Left lung (tissue), 10 donors: Measurements from ENCODE around the gene RFXANK. TPM values are rescaled to one million over a fixed set of nuclear protein-coding genes. Genes with fewer than 3 reads are reported as not detected.
A peak's percentile ranks its signal among the peaks of the same experiment; 100 is the strongest.

Experiments
- ATAC-seq: fragments of 200-7000 bp; cut with Tn5 transposase; one replicate; pipeline ENCODE4 v1.9.1; 2020; ENCODE audit warnings: moderate library complexity
- DNase-seq, 4 donors: peaks; one replicate each; pipeline ENCODE4 v3.0.0-alpha.2; 2013 to 2020
- H3K27ac ChIP-seq, 2 donors: fragments of 200-600 bp; sonication (generic) in 1 of 2; one replicate each; pipeline versions ENCODE4 v1.5.0 to v1.8.0; 2020 to 2021
- H3K27me3 ChIP-seq, 2 donors: fragments of 200-600 bp; sonication (generic) in 1 of 2; one replicate each; pipeline versions ENCODE4 v1.5.0 to v1.8.0; 2020 to 2021
- H3K36me3 ChIP-seq, 2 donors: fragments of 200-600 bp; sonication (generic) in 1 of 2; one replicate each; pipeline versions ENCODE4 v1.5.0 to v1.8.0; 2020 to 2021
- H3K4me1 ChIP-seq, 2 donors: fragments of 200-600 bp; one replicate each; pipeline ENCODE4 v1.8.0; 2021
- H3K4me3 ChIP-seq, 2 donors: fragments of 200-600 bp; sonication (generic) in 1 of 2; one replicate each; pipeline versions ENCODE4 v1.5.0 to v1.8.0; 2020 to 2021; ENCODE audit warnings: mild to moderate bottlenecking in 1 of 2
- H3K9me3 ChIP-seq, 2 donors: fragments of 200-600 bp; sonication (generic) in 1 of 2; one replicate each; pipeline versions ENCODE4 v1.5.0 to v1.8.0; 2020 to 2021
- CTCF ChIP-seq, 2 donors: fragments of 200-600 bp; sonication (generic) in 1 of 2; IDR thresholded peaks; one replicate each; pipeline versions ENCODE4 v1.5.0 to v1.8.0; 2021; ENCODE audit warnings: antibody characterized with exemption in 2 of 2
- intact Hi-C, 2 donors: fragments of 100-400 bp; cut with DNase I; formaldehyde crosslinking; loops; one replicate each; pipeline versions ENCODE4 v1.11.2 to v1.14.2; 2022
- polyA plus RNA-seq, 6 donors: library from polyadenylated mRNA; unstranded; fragments of 120-200 nt; gene quantifications; one replicate each; pipeline ENCODE4 v1.2.1, GENCODE V29; 2013; ENCODE audit not compliant: insufficient read length in 6 of 6
- total RNA-seq, 2 donors: library from RNA; stranded (reverse); fragmentation: NEBNext Ultra II Directional; extraction: Animal tissue kit (Norgen Biotek cat#: 25700); gene quantifications; one replicate each; pipeline ENCODE4 v1.2.1, GENCODE V29; 2021
- donor health status: DM: no; HTN: yes; CAD: no.
- donor health status: DM: no; HTN: no; CAD: no.

RFXANK gene
- total and polyA plus RNA-seq, 8 donors = 61.6 to 82.8 (median 74.5) TPM

DNA sequence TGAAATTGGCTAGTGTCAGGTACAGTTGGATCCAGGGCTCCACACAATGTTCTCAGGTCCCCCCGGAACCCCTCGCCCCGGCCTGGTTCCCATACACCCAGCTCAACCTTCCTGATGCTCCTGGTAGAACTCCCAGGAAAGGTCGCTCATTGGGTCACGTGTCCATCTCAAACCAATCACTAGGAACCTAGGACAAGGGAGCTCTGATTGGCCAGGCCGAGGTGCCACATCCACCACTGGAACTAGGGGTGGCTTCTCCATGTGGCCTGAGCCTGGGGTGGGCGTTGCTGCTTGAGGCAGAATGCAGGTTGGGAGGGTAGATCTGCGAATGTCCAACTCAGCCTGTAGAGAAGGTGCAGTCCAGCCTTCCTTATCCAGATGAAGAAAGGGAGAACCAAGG, 15.1 kb upstream of the RFXANK start:
- intact Hi-C loops = no loop called here

DNA sequence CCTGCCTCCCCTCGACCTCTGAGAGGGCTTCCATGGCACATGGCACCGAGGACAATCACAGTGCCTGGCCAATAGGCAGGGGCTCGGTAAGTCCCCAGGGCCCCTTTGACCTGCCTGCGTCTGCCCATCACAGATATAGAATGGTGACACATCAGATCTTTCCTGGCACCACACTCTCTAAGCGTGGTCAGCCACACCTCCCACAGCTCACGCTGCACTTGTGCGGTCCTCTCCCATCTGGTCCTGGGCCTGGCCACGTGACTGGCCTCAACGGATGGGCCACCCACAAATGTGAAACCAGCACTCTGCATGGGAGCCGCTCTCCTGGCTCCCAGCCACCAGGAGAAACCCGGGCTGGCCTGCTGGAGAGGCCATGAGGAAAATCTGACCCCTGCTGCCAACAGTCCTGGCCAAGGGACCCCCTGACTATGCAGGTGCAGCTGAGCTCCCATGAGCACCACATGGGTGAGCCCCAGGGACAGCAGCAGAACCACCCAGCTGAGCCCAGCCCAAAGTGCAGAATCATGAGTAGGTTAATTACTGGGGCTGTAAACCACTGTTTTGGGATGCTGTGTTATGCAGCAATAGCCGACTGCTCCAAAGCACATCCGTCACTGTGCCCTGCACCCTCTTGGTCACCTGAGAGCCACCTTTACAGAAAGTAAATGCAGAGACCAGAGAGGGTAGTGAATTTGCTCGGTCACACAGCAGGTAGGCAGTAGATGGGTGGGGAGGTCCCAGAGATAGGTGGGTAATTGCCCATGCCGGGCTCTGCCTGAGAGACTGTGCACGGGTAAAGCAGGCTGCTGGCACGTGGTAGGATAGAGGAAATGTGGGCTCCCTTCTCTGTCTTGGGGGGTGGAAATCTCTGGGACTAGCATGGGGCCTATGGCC, 12.3 kb upstream of the RFXANK start:
- Histone ChIP-seq H3K36me3 (peaks cover 0 to 86% of the 10 kb centered on the region in 2 donors), H3K27me3 (no peaks in the 10 kb centered on the region), H3K9me3 (peaks cover 0 to 4% of the 10 kb centered on the region in 2 donors), H3K27ac (no peak overlapping the region), H3K4me3 (no peak overlapping the region), H3K4me1 (peaks cover 0 to 10% of the 10 kb centered on the region in 2 donors)
- no peak for ATAC-seq
- intact Hi-C loops = no loop called here
- TF ChIP-seq CTCF (IDR thresholded peaks at IDR 0.05) = no peak
- no peak for DNase-seq

More for the DNA sequence above, 15.1 kb upstream of the RFXANK start:
- Histone ChIP-seq H3K27me3 (no peaks in the 10 kb centered on the region), H3K36me3 (peaks cover 0 to 65% of the 10 kb centered on the region in 2 donors), H3K4me1 (peaks cover 0 to 11% of the 10 kb centered on the region in 2 donors), H3K27ac (no peak overlapping the region), H3K4me3 (no peak overlapping the region), H3K9me3 (peaks cover 0 to 4% of the 10 kb centered on the region in 2 donors)
- ATAC-seq (no peak), DNase-seq (no peak)
- no peak for TF ChIP-seq CTCF (IDR thresholded peaks at IDR 0.05)

DNA sequence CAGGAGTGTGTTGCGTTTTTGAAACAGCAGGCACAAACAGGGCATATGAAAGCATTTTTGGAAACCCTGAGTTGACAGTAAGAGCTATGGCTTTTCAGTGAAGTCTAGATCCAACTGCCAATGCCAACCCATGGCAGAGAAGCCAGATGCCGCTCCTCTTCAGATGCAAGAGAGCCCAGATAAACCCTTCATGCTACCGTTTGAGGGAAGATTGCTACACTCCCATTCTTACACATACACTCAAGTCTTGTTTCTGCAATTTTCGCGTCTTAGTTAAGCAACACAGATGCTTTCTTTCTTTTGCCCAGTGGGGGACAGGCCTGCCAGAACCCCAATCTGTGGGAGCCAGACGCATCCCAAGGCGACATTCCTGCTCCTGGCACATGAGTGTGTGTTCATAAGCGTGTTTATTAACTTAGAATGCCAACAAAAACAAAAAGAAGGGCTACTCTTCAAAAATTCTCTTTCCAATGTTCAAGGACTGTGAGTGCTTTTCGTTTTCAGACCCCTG, 10.5 kb upstream of the RFXANK start:
- H3K9me3 ChIP-seq = peaks cover 0 to 4% of the 10 kb centered on the region in 2 donors
- no peak for TF ChIP-seq CTCF (IDR thresholded peaks at IDR 0.05)
- intact Hi-C loops = no loop called here
- DNase-seq = no peak
- H3K27ac ChIP-seq = peak overlapping the region in 1 of 2 donors; percentile 68
- no peak overlapping the region for H3K4me3 ChIP-seq
- H3K36me3 ChIP-seq = peaks cover 0 to 88% of the 10 kb centered on the region in 2 donors
- H3K4me1 ChIP-seq = peaks cover 0 to 22% of the 10 kb centered on the region in 2 donors
- no peak for ATAC-seq
- H3K27me3 ChIP-seq = no peaks in the 10 kb centered on the region

- intact Hi-C loops = no loop called here
- no peaks in the 10 kb centered on the region for H3K27me3 ChIP-seq
- peak overlapping the region in 1 of 2 donors; percentile 95 for H3K27ac ChIP-seq
- H3K36me3 ChIP-seq = peaks cover 0 to 50% of the 10 kb centered on the region in 2 donors
- peak; percentile 38 to 57 for TF ChIP-seq CTCF (IDR thresholded peaks at IDR 0.05)
- H3K4me1 ChIP-seq = peaks cover 2 to 67% of the 10 kb centered on the region in 2 donors
- no peaks in the 10 kb centered on the region for H3K9me3 ChIP-seq
- peak; percentile 78 for ATAC-seq
- peak in 1 of 4 donors; percentile 60 for DNase-seq
- no peak overlapping the region for H3K4me3 ChIP-seq
Observed at GRCh38 chr19:19185853-19186740, 6.0 kb upstream of the RFXANK start.
